ENCODE results near the gene CCL19.

DNA sequence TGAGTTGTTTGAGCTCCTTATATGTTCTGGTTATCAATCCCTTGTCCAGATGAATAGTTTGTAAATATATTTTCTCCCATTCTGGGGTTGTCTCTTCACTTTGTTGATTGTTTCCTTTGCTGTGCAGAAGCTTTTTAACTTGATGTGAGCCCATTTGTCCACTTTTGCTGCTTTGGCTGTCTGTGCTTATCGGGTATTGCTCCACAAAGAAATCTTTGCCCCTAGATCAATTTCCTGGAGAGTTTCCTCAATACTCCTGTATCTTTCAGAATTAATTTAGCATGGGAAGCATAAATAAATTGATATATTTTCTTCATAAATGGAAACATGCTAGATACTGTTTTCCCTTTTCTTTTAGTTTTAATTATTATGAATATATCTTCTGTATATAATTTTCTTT, 41.4 kb upstream of the CCL19 start:
- TF ChIP-seq POLR2AphosphoS5 (IDR thresholded peaks at IDR 0.05; ENCODE audit: borderline replicate concordance, low read depth, low read length) (no peak), EZH2 (IDR thresholded peaks at IDR 0.05) (no peak), FOXP2 (optimal IDR thresholded peaks at IDR 0.05; ENCODE audit: control extremely low read depth, extremely low read length, insufficient read depth) (no peak)
